Measurements from ENCODE around the gene TMEM200C. TPM values are rescaled to one million over a fixed set of nuclear protein-coding genes. Genes with fewer than 3 reads are reported as not detected.

Gene TMEM200C
- total RNA-seq, 2 donors from 2014 or later, result 0.06 to 0.20 TPM

DNA sequence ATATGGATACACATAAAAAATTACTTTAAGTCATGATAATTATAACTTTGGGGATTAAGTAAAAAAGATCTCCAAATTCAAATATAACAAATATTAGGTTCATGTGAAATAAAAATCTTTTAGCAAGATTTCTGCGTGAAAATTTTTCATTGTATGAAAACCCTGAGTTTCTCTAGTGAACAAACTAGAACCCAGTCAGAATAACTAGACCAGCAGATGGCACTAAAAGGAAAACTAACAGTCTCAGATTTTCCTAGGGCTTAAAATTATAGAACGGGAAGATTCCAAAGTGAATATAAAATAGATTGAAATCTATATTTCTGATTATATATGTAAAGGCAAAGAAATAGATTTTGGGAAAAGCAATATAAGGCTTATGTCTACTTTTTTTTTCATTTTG lies 43.3 kb downstream of the TMEM200C start:
- no peak for DNase-seq
- no peak for ATAC-seq
- intact Hi-C loops (cut with DNase I, micrococcal nuclease), result no loop called here

DNA sequence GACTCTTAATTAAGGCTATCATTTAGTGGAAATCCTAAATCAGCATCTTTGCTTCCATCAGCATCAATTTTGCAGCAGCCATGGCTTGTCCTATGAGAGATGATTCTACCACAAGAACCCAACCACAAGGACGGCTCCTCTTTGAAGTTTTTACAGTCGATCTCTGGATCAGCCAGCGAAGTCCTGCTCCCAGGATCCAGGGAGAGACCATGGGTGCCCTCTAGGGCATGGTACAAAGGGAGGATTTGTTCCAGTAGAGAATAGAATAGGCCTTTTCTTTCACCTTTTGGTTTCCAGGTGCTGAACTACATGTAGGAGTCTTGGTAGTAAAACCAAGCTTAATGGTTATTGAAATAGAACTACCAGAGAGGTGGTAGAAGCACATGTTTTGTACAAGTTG lies 52.7 kb downstream of the TMEM200C start:
- intact Hi-C loops (cut with DNase I, micrococcal nuclease), result loop anchor here in 1 of 2 donors (10.0 kb wide), 1 partner anchor 238 kb away; no protein-coding TSS in a partner anchor
- ATAC-seq (no peak), DNase-seq (no peak)

- intact Hi-C loops (cut with DNase I, micrococcal nuclease), result loop anchor here in 1 of 2 donors (10.0 kb wide), 1 partner anchor 237 kb away; no protein-coding TSS in a partner anchor
- no peak for ATAC-seq
- no peak for DNase-seq
These were observed 53.8 kb downstream of the TMEM200C start for GRCh38 chr18:5841518-5841917.

DNA sequence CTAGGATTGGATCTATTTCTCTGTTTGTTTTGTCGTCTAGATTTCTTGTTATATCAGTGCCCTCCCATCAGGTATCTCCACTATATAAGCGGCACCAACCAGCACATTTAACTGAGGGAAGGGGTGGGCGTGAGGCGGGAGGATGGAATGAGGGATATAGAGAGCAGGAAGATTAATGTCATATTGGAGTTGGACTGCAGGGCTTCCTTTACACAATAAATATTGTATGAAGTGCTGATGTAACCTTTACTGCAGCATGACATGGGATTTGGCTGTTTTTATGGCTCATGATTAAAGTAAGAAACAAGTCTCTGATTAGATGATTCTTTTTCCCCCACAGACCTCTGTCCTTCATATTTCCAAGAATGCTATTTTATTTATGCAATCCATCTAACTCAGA lies 54.8 kb downstream of the TMEM200C start:
- intact Hi-C loops (cut with DNase I, micrococcal nuclease), result loop anchor here in 1 of 2 donors (10.0 kb wide), 1 partner anchor 236 kb away; no protein-coding TSS in a partner anchor

GRCh38 chr18:5840025-5840424 lies 55.3 kb downstream of the TMEM200C start:
- DNase-seq (no peak), ATAC-seq (no peak)
- intact Hi-C loops (cut with DNase I, micrococcal nuclease), result loop anchor here in 1 of 2 donors (10.0 kb wide), 1 partner anchor 235 kb away; no protein-coding TSS in a partner anchor

More for the DNA sequence above, 54.8 kb downstream of the TMEM200C start:
- DNase-seq (no peak), ATAC-seq (no peak)

- no peak for DNase-seq
- ATAC-seq, result no peak
- intact Hi-C loops (cut with DNase I, micrococcal nuclease), result no loop called here
These were observed 56.2 kb downstream of the TMEM200C start for GRCh38 chr18:5839102-5839501.

Small RNA genes within 50 kb of the gene (microRNA-seq; reads per million reads assigned to microRNA genes)
- 0 reads per million in 2 donors for gene MIR3976

Measured in left colon (tissue), 2 donors.